Measurements from ENCODE around the gene ZNF423. TPM values are rescaled to one million over a fixed set of nuclear protein-coding genes. Genes with fewer than 3 reads are reported as not detected.

Gene ZNF423
- total and polyA plus RNA-seq, 2 of the 13 experiments (the other 11 are each of a cell fraction or from before 2014, with no cell fraction given) = 0.07 to 0.31 TPM

DNA sequence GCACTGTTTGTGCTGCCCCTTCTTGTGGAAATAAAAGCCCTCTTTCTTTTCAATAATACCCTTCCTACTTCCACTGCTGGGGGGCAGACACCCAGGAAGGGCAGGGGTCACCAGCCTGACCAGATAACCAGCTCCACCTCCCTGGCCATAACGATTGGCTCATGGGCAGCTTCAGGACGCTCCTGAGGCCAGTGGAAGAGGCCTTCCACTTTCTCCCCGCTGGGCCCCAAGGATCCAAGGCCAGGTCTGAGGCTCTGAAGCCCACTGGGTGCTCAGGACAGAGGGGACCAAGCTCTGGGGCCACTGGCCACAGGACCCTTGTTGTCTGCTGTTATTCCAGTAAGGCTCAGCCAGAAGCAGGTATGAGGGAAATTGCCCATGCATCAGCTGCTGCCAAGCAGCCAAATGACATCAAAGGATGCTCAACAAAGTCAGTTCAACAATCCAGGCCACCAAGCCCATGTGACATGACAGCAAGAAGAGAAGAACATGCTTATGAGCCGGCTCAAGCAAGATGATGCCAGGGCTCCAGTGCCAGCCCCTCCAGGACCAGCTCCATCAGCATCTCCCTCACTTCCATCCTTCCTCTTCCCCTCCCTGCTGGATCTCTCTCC, 238.8 kb downstream of the ZNF423 start:
- Histone ChIP-seq H3K9ac (ENCODE audit: insufficient read depth, low read depth, low read length) (no peak overlapping the region), H3K36me3 (replicated peaks in 1 of 2; ENCODE audit: control insufficient read depth in 1 of 2, insufficient read depth in 2 of 2, low read length in 2 of 2) (no peaks in the 10 kb centered on the region), H3K4me1 (ENCODE audit: insufficient read depth, low read length) (peaks cover 12% of the 10 kb centered on the region), H4K20me1 (ENCODE audit: insufficient read depth, low read length) (peaks cover 4% of the 10 kb centered on the region; the same call in 1 of the 2 replicates), H3K27me3 (ENCODE audit: control insufficient read depth in 1 of 2, insufficient read depth in 2 of 2, low read length in 2 of 2) (peaks cover 0 to 18% of the 10 kb centered on the region in 2 experiments; a peak in 3 of 5 replicates), H3K4me3 (replicated peaks in 1 of 3; ENCODE audit: insufficient read depth in 1 of 3, low read depth in 2 of 3, low read length in 3 of 3) (no peak overlapping the region), H3K9me3 (ENCODE audit: low read length) (no peaks in the 10 kb centered on the region), H3K27ac (ENCODE audit: extremely low read length, insufficient read depth, low read length) (no peak overlapping the region), H2AFZ (ENCODE audit: low read length) (no peak overlapping the region), H3K79me2 (ENCODE audit: insufficient read depth, low read length) (no peaks in the 10 kb centered on the region), H3K4me2 (ENCODE audit: low read depth, low read length) (no peak overlapping the region)
- ATAC-seq (no peak), FAIRE-seq (no peak), DNase-seq (ENCODE audit: low spot score) (no peak)
- CTCF ChIA-PET (ENCODE audit: low intra/inter-chr PET ratio, low total read pairs) = no interaction called here
- in situ Hi-C loops (cut with HindIII; ENCODE audit: extremely low pct_ligation_motif_present, low pct_unique_long_range_greater_than_20kb) = no loop called here
- POLR2A ChIA-PET = no interaction called here
- 0% methylated on average over 4 of the region's 4 CpGs for WGBS (ENCODE audit: low lambda C conversion rate)
- intact Hi-C loops (cut with micrococcal nuclease; ENCODE audit: unreplicated experiment) = no loop called here
- no TSS peak for BruUV-seq (replicated peaks)
- TF ChIP-seq ZNF781 (CRISPR knock-in tag; IDR thresholded peaks at IDR 0.05; ENCODE audit: borderline replicate concordance, not compliant biosample characterization) (no peak), ZKSCAN1 (IDR thresholded peaks at IDR 0.05; ENCODE audit: low read length) (no peak), CCAR2 (optimal IDR thresholded peaks at IDR 0.05; ENCODE audit: low read depth, low read length) (no peak)
- TF ChIP-seq, protein P1, sequence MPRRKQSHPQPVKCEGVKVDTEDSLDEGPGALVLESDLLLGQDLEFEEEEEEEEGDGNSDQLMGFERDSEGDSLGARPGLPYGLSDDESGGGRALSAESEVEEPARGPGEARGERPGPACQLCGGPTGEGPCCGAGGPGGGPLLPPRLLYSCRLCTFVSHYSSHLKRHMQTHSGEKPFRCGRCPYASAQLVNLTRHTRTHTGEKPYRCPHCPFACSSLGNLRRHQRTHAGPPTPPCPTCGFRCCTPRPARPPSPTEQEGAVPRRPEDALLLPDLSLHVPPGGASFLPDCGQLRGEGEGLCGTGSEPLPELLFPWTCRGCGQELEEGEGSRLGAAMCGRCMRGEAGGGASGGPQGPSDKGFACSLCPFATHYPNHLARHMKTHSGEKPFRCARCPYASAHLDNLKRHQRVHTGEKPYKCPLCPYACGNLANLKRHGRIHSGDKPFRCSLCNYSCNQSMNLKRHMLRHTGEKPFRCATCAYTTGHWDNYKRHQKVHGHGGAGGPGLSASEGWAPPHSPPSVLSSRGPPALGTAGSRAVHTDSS (CRISPR knock-in tag; conservative IDR thresholded peaks at IDR 0.05) = no peak
- TF ChIP-seq, protein P2, sequence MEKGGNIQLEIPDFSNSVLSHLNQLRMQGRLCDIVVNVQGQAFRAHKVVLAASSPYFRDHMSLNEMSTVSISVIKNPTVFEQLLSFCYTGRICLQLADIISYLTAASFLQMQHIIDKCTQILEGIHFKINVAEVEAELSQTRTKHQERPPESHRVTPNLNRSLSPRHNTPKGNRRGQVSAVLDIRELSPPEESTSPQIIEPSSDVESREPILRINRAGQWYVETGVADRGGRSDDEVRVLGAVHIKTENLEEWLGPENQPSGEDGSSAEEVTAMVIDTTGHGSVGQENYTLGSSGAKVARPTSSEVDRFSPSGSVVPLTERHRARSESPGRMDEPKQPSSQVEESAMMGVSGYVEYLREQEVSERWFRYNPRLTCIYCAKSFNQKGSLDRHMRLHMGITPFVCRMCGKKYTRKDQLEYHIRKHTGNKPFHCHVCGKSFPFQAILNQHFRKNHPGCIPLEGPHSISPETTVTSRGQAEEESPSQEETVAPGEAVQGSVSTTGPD (CRISPR knock-in tag; IDR thresholded peaks at IDR 0.05) = no peak
- TF ChIP-seq, protein P3, sequence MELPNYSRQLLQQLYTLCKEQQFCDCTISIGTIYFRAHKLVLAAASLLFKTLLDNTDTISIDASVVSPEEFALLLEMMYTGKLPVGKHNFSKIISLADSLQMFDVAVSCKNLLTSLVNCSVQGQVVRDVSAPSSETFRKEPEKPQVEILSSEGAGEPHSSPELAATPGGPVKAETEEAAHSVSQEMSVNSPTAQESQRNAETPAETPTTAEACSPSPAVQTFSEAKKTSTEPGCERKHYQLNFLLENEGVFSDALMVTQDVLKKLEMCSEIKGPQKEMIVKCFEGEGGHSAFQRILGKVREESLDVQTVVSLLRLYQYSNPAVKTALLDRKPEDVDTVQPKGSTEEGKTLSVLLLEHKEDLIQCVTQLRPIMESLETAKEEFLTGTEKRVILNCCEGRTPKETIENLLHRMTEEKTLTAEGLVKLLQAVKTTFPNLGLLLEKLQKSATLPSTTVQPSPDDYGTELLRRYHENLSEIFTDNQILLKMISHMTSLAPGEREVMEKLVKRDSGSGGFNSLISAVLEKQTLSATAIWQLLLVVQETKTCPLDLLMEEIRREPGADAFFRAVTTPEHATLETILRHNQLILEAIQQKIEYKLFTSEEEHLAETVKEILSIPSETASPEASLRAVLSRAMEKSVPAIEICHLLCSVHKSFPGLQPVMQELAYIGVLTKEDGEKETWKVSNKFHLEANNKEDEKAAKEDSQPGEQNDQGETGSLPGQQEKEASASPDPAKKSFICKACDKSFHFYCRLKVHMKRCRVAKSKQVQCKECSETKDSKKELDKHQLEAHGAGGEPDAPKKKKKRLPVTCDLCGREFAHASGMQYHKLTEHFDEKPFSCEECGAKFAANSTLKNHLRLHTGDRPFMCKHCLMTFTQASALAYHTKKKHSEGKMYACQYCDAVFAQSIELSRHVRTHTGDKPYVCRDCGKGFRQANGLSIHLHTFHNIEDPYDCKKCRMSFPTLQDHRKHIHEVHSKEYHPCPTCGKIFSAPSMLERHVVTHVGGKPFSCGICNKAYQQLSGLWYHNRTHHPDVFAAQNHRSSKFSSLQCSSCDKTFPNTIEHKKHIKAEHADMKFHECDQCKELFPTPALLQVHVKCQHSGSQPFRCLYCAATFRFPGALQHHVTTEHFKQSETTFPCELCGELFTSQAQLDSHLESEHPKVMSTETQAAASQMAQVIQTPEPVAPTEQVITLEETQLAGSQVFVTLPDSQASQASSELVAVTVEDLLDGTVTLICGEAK (IDR thresholded peaks at IDR 0.05) = no peak
- TF ChIP-seq, protein P3 (CRISPR knock-in tag; IDR thresholded peaks at IDR 0.05) = no peak

Data from HepG2 (cell line).